ENCODE data around the gene ATG101.

DNA sequence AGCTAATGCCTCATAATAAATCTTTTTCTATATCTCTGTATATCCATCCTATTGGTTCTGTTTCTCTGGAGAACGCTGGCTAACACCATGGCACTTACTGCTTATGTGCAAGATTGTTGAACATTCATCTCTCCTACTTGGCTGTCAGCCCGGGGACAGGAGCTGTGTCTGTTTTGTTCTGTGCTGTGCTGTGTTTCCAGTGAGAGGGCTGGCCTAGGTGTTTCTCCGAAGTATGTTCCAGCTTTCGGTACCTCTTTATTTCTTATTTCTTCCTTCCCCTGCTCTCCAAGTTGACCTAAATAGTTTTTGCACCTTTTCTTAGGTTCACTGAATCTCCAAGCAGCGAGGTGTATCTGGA lies 37.4 kb upstream of the ATG101 start:
- TF ChIP-seq POLR2AphosphoS5 (IDR thresholded peaks at IDR 0.05; ENCODE audit: borderline replicate concordance, low read depth, low read length) (no peak), EZH2 (IDR thresholded peaks at IDR 0.05) (no peak), FOXP2 (optimal IDR thresholded peaks at IDR 0.05; ENCODE audit: control extremely low read depth, extremely low read length, insufficient read depth) (no peak)
